HEK293T (cell line): ENCODE data around the gene GATB.

ENCODE experiments used
- CTCF ChIA-PET: fragments of 350-600 bp; formaldehyde crosslinking; extraction: SDS; loops from one replicate; lab custom pipeline; 2021; ENCODE audit warnings: antibody characterized with exemption, inconsistent platforms; lab: Yijun Ruan, JAX
- POLR2A ChIA-PET: fragments of 350-600 bp; formaldehyde crosslinking; extraction: SDS; loops from one replicate; lab custom pipeline; 2020; ENCODE audit warnings: antibody characterized with exemption, inconsistent platforms; lab: Yijun Ruan, JAX
- DNase-seq: peaks from one replicate; pipeline ENCODE4 v3.0.0; 2012; ENCODE audit warnings: mixed read lengths; ENCODE audit errors: extremely low spot score
- ARNT ChIP-seq: fragments of 450-650 bp; IDR thresholded peaks from 2 replicates; pipeline ENCODE4 v1.6.1; 2017; ENCODE audit warnings: mild to moderate bottlenecking
- BHLHE40 ChIP-seq: fragments of 450-650 bp; IDR thresholded peaks from 2 replicates; pipeline ENCODE4 v1.6.1; 2016; ENCODE audit warnings: mild to moderate bottlenecking, moderate library complexity, borderline replicate concordance
- CTBP1 ChIP-seq: fragments of 450-650 bp; IDR thresholded peaks from 2 replicates; pipeline ENCODE4 v1.6.1; 2016; ENCODE audit warnings: borderline replicate concordance
- ELF4 ChIP-seq: fragments of 450-650 bp; IDR thresholded peaks from 2 replicates; pipeline ENCODE4 v1.6.1; 2017; ENCODE audit warnings: antibody characterized with exemption
- FOXA1 ChIP-seq: fragments of 450-650 bp; IDR thresholded peaks from 2 replicates; pipeline ENCODE4 v1.6.1; 2016; ENCODE audit warnings: mild to moderate bottlenecking
- FOXK2 ChIP-seq: fragments of 450-650 bp; IDR thresholded peaks from 2 replicates; pipeline ENCODE4 v1.6.1; 2016; ENCODE audit warnings: mild to moderate bottlenecking
- FOXM1 ChIP-seq: fragments of 450-650 bp; IDR thresholded peaks from 2 replicates; pipeline ENCODE4 v1.6.1; 2017; ENCODE audit warnings: mild to moderate bottlenecking, borderline replicate concordance
- HDGF ChIP-seq: fragments of 450-650 bp; IDR thresholded peaks from 2 replicates; pipeline ENCODE4 v1.6.1; 2017; ENCODE audit warnings: antibody characterized with exemption, borderline replicate concordance
- L3MBTL2 ChIP-seq: fragments of 450-650 bp; conservative IDR thresholded peaks from 2 replicates; pipeline ENCODE4 v1.6.1; 2016; ENCODE audit warnings: mild to moderate bottlenecking
- LEF1 ChIP-seq: fragments of 450-650 bp; IDR thresholded peaks from 2 replicates; pipeline ENCODE4 v1.6.1; 2017; ENCODE audit warnings: mild to moderate bottlenecking, borderline replicate concordance
- NFRKB ChIP-seq: fragments of 450-650 bp; IDR thresholded peaks from 2 replicates; pipeline ENCODE4 v1.6.1; 2016; ENCODE audit warnings: mild to moderate bottlenecking, moderate library complexity
- SP1 ChIP-seq: fragments of 450-650 bp; IDR thresholded peaks from 2 replicates; pipeline ENCODE4 v1.6.1; 2017
- SUZ12 ChIP-seq: fragments of 450-650 bp; IDR thresholded peaks from 2 replicates; pipeline ENCODE4 v1.6.1; 2016; ENCODE audit warnings: mild to moderate bottlenecking
- TARDBP ChIP-seq: fragments of 450-650 bp; IDR thresholded peaks from 2 replicates; pipeline ENCODE4 v1.6.1; 2016
- ZNF384 ChIP-seq: fragments of 450-650 bp; IDR thresholded peaks from 2 replicates; pipeline ENCODE4 v1.6.1; 2016
- TF ChIP-seq, protein P1 (sequence below): fragments of 450-650 bp; IDR thresholded peaks from 2 replicates; pipeline ENCODE4 v1.6.1; 2016

The GATB gene

DNA sequence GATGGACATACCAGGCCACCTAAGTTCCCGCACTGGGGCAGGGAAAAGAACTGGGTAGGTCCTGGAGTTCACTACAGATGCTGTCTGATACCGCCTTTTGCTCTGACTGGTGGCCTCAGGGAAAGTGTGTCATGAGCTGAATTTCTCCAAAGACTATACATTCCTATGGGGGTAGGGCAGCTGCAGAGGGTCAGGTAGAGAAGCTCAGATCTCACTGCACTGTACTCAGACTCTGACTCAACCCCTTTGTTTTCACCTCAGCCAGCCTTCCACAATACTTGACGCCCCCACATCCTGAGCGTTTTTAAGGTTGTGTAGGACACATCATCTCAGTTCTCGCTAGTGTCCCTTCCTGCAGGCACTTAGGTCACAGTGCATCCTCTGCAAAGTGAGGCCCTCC is 7.8 kb downstream of the GATB start:
- no peak for DNase-seq
- ChIA-PET POLR2A (no interaction called here), CTCF (no interaction called here)
- no peak for TF ChIP-seq FOXA1
- no peak for TF ChIP-seq HDGF
- TF ChIP-seq BHLHE40: no peak
- no peak for TF ChIP-seq L3MBTL2
- TF ChIP-seq NFRKB: no peak
- no peak for TF ChIP-seq FOXK2
- no peak for TF ChIP-seq ARNT
- TF ChIP-seq LEF1: no peak
- no peak for TF ChIP-seq SP1
- TF ChIP-seq SUZ12: no peak
- no peak for TF ChIP-seq ZNF384
- TF ChIP-seq TARDBP: no peak
- TF ChIP-seq CTBP1: no peak
- no peak for TF ChIP-seq FOXM1
- TF ChIP-seq, protein P1, sequence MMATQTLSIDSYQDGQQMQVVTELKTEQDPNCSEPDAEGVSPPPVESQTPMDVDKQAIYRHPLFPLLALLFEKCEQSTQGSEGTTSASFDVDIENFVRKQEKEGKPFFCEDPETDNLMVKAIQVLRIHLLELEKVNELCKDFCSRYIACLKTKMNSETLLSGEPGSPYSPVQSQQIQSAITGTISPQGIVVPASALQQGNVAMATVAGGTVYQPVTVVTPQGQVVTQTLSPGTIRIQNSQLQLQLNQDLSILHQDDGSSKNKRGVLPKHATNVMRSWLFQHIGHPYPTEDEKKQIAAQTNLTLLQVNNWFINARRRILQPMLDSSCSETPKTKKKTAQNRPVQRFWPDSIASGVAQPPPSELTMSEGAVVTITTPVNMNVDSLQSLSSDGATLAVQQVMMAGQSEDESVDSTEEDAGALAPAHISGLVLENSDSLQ: no peak
- no peak for TF ChIP-seq ELF4

DNA sequence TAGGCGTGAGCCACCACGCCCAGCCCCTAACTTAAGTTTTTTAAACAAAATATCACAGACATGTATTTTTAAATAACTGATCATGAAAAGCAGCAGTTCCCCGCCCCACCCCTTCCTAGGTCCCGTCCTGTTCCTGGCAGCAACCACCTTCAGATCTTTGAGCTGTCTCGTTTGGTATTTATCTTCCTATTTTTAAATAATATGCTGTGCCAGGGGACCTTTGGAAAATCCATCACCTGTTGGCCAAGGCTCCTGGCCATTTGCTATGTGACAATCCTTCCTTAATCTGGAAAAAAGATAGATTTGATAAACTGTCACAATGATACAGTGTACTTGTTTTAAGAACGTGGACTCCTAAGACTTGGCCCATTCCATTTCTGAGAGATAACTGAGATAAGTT is 10.7 kb downstream of the GATB start:
- DNase-seq: no peak
- POLR2A ChIA-PET: interaction anchor here (1.4 kb wide), 1 partner anchor 11 kb away, joined by 3 read pairs; the partner anchor contains the start of gene GATB
- TF ChIP-seq NFRKB (no peak), HDGF (no peak), FOXK2 (no peak), ZNF384 (no peak), BHLHE40 (no peak), L3MBTL2 (no peak), ARNT (no peak), FOXM1 (no peak), CTBP1 (no peak), FOXA1 (no peak), LEF1 (no peak), TARDBP (no peak), ELF4 (no peak), SUZ12 (no peak), SP1 (no peak)
- TF ChIP-seq, protein P1: no peak
- CTCF ChIA-PET: no interaction called here

DNA sequence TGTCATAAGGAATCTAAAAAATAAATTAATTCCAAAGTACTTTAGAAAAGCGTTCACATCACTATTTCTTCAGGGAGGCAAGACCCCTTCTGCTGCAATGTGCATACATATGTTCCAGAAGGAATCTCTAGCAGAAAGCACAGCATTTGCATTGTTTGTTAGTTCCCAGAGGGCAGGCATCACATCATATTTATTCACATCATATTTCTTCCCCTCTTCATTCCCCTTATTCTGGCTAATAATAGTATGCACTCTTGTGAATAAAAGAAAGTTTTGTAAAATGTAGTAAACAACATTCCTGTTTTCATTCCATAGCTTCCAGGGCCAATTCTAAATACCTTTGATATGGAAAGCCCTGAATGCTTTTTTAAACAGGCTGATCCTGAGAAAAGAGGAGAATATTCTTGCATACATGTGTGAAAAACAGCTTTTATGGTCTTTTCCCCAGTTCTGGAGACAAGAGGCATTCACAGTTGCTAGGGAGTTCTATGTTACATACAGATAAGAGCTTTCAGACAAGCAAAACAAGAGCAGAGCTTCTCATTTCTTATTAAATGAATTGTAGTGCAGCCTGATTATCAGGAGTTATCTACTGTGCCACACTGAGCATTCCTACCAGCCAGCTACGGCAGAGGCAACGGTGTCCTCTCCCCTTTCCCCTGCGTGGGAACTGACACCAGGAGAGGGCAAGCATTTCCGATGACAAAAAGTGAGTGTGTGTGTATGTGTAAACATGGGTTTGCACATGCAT is 15.2 kb downstream of the GATB start:
- ChIA-PET CTCF (interaction anchor here (1.2 kb wide), 1 partner anchor 56 kb away, joined by 6 read pairs; no protein-coding TSS in a partner anchor), POLR2A (no interaction called here)
- no peak for TF ChIP-seq FOXK2
- no peak for TF ChIP-seq L3MBTL2
- TF ChIP-seq SUZ12: no peak
- TF ChIP-seq SP1: no peak
- no peak for TF ChIP-seq ARNT
- TF ChIP-seq NFRKB: no peak
- DNase-seq: no peak

DNA sequence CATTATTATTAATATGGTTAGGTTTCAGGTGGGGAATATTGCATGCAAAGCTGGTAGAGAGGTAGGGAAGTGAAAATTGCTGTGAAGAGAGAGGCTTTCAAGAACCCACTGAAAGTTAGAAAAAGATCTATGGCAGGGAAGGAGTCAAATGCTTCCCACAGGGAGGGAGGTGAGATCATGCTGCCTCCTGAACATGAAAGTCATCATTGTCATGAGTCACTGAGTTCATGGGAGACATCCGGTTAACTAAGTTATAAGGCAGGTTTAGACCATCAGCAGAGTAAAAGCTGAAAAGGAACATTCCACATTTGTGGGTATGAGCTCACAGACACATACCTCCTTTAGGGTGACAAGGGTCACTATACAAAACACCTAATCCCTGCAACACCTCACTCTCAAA is 16.2 kb downstream of the GATB start:
- peak; percentile 18 for DNase-seq
- POLR2A ChIA-PET: no interaction called here
- CTCF ChIA-PET: no interaction called here
- TF ChIP-seq ZNF384 (no peak), FOXK2 (no peak), SUZ12 (no peak)

DNA sequence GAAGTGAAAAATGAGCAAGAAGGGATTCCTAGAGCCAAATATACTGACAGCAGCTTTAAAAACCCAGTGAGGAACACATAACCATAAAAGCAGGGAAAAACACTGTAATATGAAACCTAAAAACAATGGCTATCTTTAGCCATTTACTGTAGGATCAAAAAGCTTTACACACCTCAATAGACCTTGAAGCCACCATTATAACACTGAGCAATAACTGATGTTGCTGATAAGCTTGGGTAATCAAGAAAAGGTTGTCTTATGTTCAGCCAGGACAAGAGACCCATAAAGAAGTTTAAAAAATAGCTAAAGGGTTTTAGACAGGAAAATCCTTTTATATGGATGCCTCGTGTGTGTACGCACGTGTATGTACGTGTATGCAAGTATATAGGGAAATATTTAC is 16.9 kb downstream of the GATB start:
- no peak for TF ChIP-seq SP1
- no peak for TF ChIP-seq FOXM1
- TF ChIP-seq ARNT: no peak
- TF ChIP-seq, protein P1: no peak
- TF ChIP-seq BHLHE40: no peak
- TF ChIP-seq ZNF384: no peak
- no peak for TF ChIP-seq HDGF
- no peak for TF ChIP-seq ELF4
- TF ChIP-seq CTBP1: no peak
- no peak for TF ChIP-seq FOXA1
- no peak for TF ChIP-seq LEF1
- no peak for TF ChIP-seq FOXK2
- TF ChIP-seq SUZ12: no peak
- TF ChIP-seq NFRKB: no peak
- CTCF ChIA-PET: interaction anchor here (0.6 to 1.0 kb wide), 4 partner anchors 13 to 1569 kb away, joined by 3 to 4 read pairs (median 4); no protein-coding TSS in a partner anchor
- DNase-seq: no peak
- POLR2A ChIA-PET: no interaction called here

DNA sequence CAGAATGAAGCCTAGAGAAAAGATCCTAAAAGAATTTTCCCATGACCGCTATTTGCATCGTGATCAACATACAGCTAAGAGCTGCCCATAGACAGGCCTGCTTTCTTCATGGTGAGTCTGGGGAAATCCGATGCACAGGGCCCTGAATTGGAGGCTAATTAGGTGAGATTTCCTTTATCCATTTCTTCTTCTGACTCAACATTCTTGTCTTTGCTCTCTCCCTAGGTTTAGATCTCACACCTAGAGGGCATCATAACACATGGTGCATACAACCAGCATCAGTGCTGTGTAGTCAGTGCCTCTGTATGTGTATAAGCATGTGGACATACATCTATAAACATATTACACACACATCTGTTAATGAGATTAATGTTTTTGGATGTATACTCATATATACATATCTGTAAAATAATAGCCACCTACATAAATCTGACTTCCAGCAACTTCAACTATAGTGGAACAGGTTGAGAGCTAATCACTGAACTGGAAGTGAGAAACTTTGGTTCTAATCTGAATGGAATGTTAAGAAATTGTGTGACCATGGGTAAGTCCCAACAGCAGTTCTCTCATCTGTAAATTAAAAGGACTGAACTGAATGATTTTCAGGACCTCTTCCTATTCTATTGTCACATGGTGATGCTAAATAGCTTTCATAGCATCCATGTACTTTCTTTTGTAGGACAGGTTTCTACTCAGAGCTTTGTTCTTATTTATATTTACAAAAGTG is 17.5 kb downstream of the GATB start:
- DNase-seq: no peak
- TF ChIP-seq NFRKB (no peak), FOXK2 (no peak), L3MBTL2 (no peak), FOXA1 (no peak), CTBP1 (no peak), LEF1 (no peak), TARDBP (no peak), BHLHE40 (no peak), ELF4 (no peak), ARNT (no peak), SUZ12 (no peak), SP1 (no peak), FOXM1 (no peak), HDGF (no peak), ZNF384 (no peak)
- TF ChIP-seq, protein P1: no peak
- ChIA-PET POLR2A (no interaction called here), CTCF (interaction anchor here (0.6 to 1.0 kb wide), 4 partner anchors 13 to 1568 kb away, joined by 3 to 4 read pairs (median 4); no protein-coding TSS in a partner anchor)
